Fibroblast of skin of left biceps (primary cell): ENCODE measurements around the gene ZNF503.

Source experiments
- DNase-seq, 2 experiments: peaks; one replicate each; pipeline ENCODE4 v3.0.0-alpha.2; 2013; ENCODE audit warnings: low read depth in 2 of 2

ZNF503 gene

DNA sequence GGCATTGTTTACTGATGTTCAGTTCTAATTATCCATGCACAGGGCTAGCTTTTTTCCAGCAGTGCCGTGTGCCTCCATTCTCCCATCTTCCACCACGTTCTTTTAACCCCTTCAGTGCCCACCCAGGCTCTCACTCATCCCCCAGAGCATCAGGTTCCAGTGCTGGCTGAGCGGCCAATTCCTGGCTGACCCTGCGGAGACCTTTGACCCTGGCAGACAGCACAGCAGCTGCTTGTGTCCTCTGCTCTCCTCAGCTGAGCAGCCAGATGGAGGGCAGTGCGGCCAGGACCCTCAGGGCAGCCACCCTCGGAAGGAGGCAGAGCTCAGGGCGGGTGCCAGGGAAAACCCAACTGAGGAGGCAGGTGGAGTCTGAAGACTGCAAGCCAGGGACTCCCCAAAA, 48.4 kb downstream of the ZNF503 start:
- DNase-seq = no peak

DNA sequence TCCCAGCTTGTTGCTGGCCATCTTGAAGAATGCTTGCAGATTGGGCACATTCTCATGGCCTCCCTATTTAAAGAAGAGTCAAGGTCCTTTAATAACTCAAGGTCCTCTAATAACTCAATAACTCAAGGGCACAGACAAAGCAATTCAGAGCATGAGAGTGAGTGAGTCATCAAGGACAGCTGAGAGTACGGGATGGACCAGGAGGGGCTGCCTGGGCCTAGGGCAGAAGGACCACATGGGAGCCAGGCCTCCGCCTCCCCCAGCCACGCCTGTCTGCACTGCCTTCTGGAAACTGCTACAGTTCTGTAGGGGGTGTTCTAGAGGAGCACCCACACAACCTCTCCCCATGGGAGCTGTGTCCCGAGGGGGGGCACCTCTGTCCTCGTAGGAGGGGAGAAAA, 48.9 kb downstream of the ZNF503 start:
- DNase-seq = no peak

DNA sequence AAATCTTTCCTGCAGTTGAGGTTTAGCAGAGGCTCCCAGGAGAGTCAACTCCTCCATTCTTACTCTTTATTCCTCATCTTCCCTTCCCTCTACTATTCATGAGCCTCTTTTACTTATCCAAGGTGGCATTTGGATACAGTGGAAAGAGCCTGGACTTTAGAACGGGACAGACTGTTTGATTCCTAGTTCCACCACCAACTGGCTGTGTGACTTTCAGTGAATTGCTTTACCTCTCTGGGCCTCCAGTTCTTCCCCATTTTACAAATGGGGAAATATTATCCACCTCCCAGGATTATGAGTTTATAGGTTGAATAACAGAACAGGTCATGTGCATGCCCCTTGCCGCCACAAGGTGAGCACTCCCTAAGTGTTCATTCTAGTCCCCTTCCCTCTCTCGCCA, 49.9 kb downstream of the ZNF503 start:
- DNase-seq = no peak

DNA sequence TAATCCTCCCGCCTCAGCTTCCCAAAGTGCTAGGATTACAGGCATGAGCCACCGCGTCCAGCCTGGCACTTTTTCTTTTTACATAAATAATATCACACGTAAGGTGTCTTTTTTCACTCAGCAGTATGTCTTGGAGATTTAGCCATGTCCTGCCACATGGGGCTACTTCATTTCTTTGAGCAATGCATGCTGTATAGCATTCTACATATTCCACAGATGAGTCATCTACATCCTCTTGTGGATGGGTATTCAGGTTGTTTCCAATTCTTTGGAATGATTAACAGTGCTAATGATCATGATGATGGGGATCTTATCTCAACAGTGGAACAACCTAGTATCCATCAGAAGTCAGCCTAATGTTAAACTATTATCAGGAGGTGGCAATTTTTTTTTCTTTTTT, 50.8 kb downstream of the ZNF503 start:
- DNase-seq = peak; percentile 49 to 62
